GM12878 (cell line): ENCODE measurements around the gene PCDHB11.
"Not testable (repeated sequence)": the region's sequence is repeated elsewhere in the genome, so short reads cannot be mapped to it uniquely, and the experiment has no call there.

Experiments
- CTCF ChIP-seq, 3 experiments: IDR thresholded peaks in 2 of 3; conservative IDR thresholded peaks in 1 of 3; 2 replicates each; pipeline ENCODE4 v1.5.1; 2011; ENCODE audit warnings: low read depth in 3 of 3, low read length in 3 of 3, mild to moderate bottlenecking in 3 of 3, control low read depth in 2 of 3, moderate library complexity in 2 of 3, inconsistent platforms in 1 of 3, mixed read lengths in 1 of 3; ENCODE audit not compliant: control insufficient read depth in 2 of 3, insufficient read depth in 1 of 3; ENCODE audit errors: extremely low read depth in 1 of 3
- EZH2 ChIP-seq: IDR thresholded peaks from 2 replicates; pipeline ENCODE4 v1.6.1; 2012; ENCODE audit warnings: low read depth, mild to moderate bottlenecking, control low read depth, inconsistent platforms, low read length, borderline replicate concordance; ENCODE audit not compliant: control insufficient read depth
- HCFC1 ChIP-seq: fragments of 150-350 bp; IDR thresholded peaks from 2 replicates; pipeline ENCODE4 v1.6.1; 2014; ENCODE audit warnings: low read length
- JUND ChIP-seq: IDR thresholded peaks from 2 replicates; pipeline ENCODE4 v1.6.1; 2012; ENCODE audit warnings: low read depth, mild to moderate bottlenecking, low read length, improper control_type of control experiment, moderate library complexity
- MAX ChIP-seq: IDR thresholded peaks from 2 replicates; pipeline ENCODE4 v1.6.1; 2012; ENCODE audit warnings: low read depth, low read length, improper control_type of control experiment
- SMC3 ChIP-seq: IDR thresholded peaks from 2 replicates; pipeline ENCODE4 v1.6.1; 2011; ENCODE audit warnings: low read length, improper control_type of control experiment, borderline replicate concordance
- SUPT20H ChIP-seq: IDR thresholded peaks from 2 replicates; pipeline ENCODE4 v1.6.1; 2011; ENCODE audit warnings: low read depth, mild to moderate bottlenecking, low read length, moderate library complexity, borderline replicate concordance; ENCODE audit not compliant: control insufficient read depth
- YY1 ChIP-seq: IDR thresholded peaks from 2 replicates; pipeline ENCODE4 v1.6.1; 2011; ENCODE audit warnings: low read depth, mild to moderate bottlenecking, low read length

- TF ChIP-seq CTCF (IDR thresholded peaks at IDR 0.05 in 2 of 3, conservative IDR thresholded peaks at IDR 0.05 in 1 of 3; ENCODE audit: control insufficient read depth in 2 of 3, extremely low read depth in 1 of 3, insufficient read depth in 1 of 3, low read depth in 3 of 3, low read length in 3 of 3); EZH2; YY1; JUND; HCFC1; SUPT20H; SMC3; MAX: not testable (repeated sequence)
These were observed 41.5 kb upstream of the PCDHB11 start for GRCh38 chr5:141157901-141158300.
